Liver (tissue), 9 donors: ENCODE measurements around the gene RFC4. TPM values are rescaled to one million over a fixed set of nuclear protein-coding genes. Genes with fewer than 3 reads are reported as not detected.

Source experiments
- DNase-seq: peaks from one replicate; pipeline ENCODE4 v3.0.0-alpha.2; 2017; ENCODE audit warnings: low spot score
- H3K27ac ChIP-seq, 2 donors: one replicate each; pipeline ENCODE4 v1.7.0; 2013; ENCODE audit warnings: inconsistent platforms in 2 of 2, low read length in 2 of 2, control low read depth in 1 of 2, low read depth in 1 of 2, mild to moderate bottlenecking in 1 of 2
- H3K27me3 ChIP-seq, 4 donors: one replicate each; pipeline versions ENCODE4 v1.6.1 to v1.7.0; 2013; ENCODE audit warnings: low read length in 3 of 4, inconsistent platforms in 1 of 4, mild to moderate bottlenecking in 1 of 4, moderate library complexity in 1 of 4; ENCODE audit not compliant: control insufficient read depth in 4 of 4, insufficient read depth in 4 of 4
- H3K36me3 ChIP-seq, 4 donors: one replicate each; pipeline versions ENCODE4 v1.6.1 to v1.7.0; 2013; ENCODE audit warnings: low read length in 3 of 4, mild to moderate bottlenecking in 3 of 4, low read depth in 1 of 4, moderate library complexity in 1 of 4; ENCODE audit not compliant: control insufficient read depth in 4 of 4, insufficient read depth in 3 of 4
- H3K4me1 ChIP-seq, 4 donors: one replicate each; pipeline versions ENCODE4 v1.6.1 to v1.7.0; 2013; ENCODE audit warnings: low read length in 3 of 4, mild to moderate bottlenecking in 3 of 4, moderate library complexity in 1 of 4; ENCODE audit not compliant: control insufficient read depth in 4 of 4, insufficient read depth in 4 of 4
- H3K4me3 ChIP-seq, 3 donors: one replicate each; pipeline versions ENCODE4 v1.6.1 to v1.7.0; 2013; ENCODE audit warnings: low read length in 3 of 3, control low read depth in 1 of 3, low read depth in 1 of 3, mild to moderate bottlenecking in 1 of 3
- H3K9ac ChIP-seq, 2 donors: one replicate each; pipeline ENCODE4 v1.7.0; 2013; ENCODE audit warnings: low read length in 2 of 2, mild to moderate bottlenecking in 2 of 2, moderate library complexity in 2 of 2, control low read depth in 1 of 2, low read depth in 1 of 2
- H3K9me3 ChIP-seq, 4 donors: one replicate each; pipeline versions ENCODE4 v1.6.1 to v1.7.0; 2013; ENCODE audit warnings: low read length in 3 of 4; ENCODE audit not compliant: control insufficient read depth in 4 of 4
- ATF3 ChIP-seq: IDR thresholded peaks from 2 replicates; pipeline ENCODE4 v1.6.1; 2016; ENCODE audit warnings: antibody characterized with exemption
- CTCF ChIP-seq: fragments of 150-350 bp; IDR thresholded peaks from 2 replicates; pipeline ENCODE4 v1.5.1; 2017; ENCODE audit warnings: improper control_type of control experiment, low read depth, low read length; ENCODE audit not compliant: missing input control
- EGR1 ChIP-seq, 2 donors: IDR thresholded peaks; 2 replicates each; pipeline ENCODE4 v1.6.1; 2016 to 2018; ENCODE audit warnings: antibody characterized with exemption in 2 of 2, low read depth in 2 of 2
- FOXA1 ChIP-seq: IDR thresholded peaks from 2 replicates; pipeline ENCODE4 v1.6.1; 2016; ENCODE audit warnings: antibody characterized with exemption
- FOXA2 ChIP-seq: IDR thresholded peaks from 2 replicates; pipeline ENCODE4 v1.6.1; 2016; ENCODE audit warnings: antibody characterized with exemption
- HNF4A ChIP-seq, 2 donors: conservative IDR thresholded peaks; 2 replicates each; pipeline ENCODE4 v1.6.1; 2016; ENCODE audit warnings: antibody characterized with exemption in 2 of 2, mild to moderate bottlenecking in 2 of 2
- JUND ChIP-seq, 2 donors: IDR thresholded peaks; 2 replicates each; pipeline ENCODE4 v1.6.1; 2016; ENCODE audit warnings: antibody characterized with exemption in 2 of 2
- MAX ChIP-seq: IDR thresholded peaks from 2 replicates; pipeline ENCODE4 v1.6.1; 2016; ENCODE audit warnings: antibody characterized with exemption
- NR2F2 ChIP-seq: IDR thresholded peaks from 2 replicates; pipeline ENCODE4 v1.6.1; 2016; ENCODE audit warnings: antibody characterized with exemption
- RAD21 ChIP-seq, 2 donors: IDR thresholded peaks; 2 replicates each; pipeline ENCODE4 v1.6.1; 2016; ENCODE audit warnings: antibody characterized with exemption in 2 of 2, mild to moderate bottlenecking in 2 of 2
- REST ChIP-seq: IDR thresholded peaks from 2 replicates; pipeline ENCODE4 v1.6.1; 2016; ENCODE audit warnings: antibody characterized with exemption, mild to moderate bottlenecking
- RXRA ChIP-seq, 2 donors: IDR thresholded peaks; 2 replicates each; pipeline ENCODE4 v1.6.1; 2017 to 2018; ENCODE audit warnings: antibody characterized with exemption in 2 of 2, mild to moderate bottlenecking in 1 of 2
- SP1 ChIP-seq: IDR thresholded peaks from 2 replicates; pipeline ENCODE4 v1.6.1; 2018; ENCODE audit warnings: antibody characterized with exemption, mild to moderate bottlenecking
- TAF1 ChIP-seq: conservative IDR thresholded peaks from 2 replicates; pipeline ENCODE4 v1.6.1; 2016; ENCODE audit warnings: antibody characterized with exemption, mild to moderate bottlenecking
- YY1 ChIP-seq: IDR thresholded peaks from 2 replicates; pipeline ENCODE4 v1.6.1; 2016; ENCODE audit warnings: antibody characterized with exemption, mild to moderate bottlenecking
- ZBTB33 ChIP-seq: IDR thresholded peaks from 2 replicates; pipeline ENCODE4 v1.6.1; 2016; ENCODE audit warnings: antibody characterized with exemption
- WGBS: extraction: QIAGEN DNeasy Blood & Tissue Kit; methylation state at CpG from one replicate; pipeline ENCODE4 v1.1.7; 2013; 5-methylcytosine and 5-hydroxymethylcytosine counted together
- polyA plus RNA-seq, 2 donors: library from polyadenylated mRNA; stranded (reverse) in 1 of 2; unstranded in 1 of 2; fragments of 200-250 nt in 1 of 2; fragments of >200 nt in 1 of 2; fragmentation: Nextera tagmentation in 1 of 2; extraction: Ambion mirVana in 1 of 2; gene quantifications; one replicate each; pipeline versions ENCODE4 v1.2.1 to v1.2.3, GENCODE V29; 2013 to 2015
- total RNA-seq, 2 donors: library from RNA; depleted of rRNA; stranded (reverse); fragments of >200 nt; gene quantifications; one replicate each; pipeline ENCODE4 v1.2.3, GENCODE V29; 2014
- donor health status: healthy.
- donor health status: healthy.
- donor health status: healthy.
- donor health status: healthy.
- donor health status: healthy.

RFC4 gene
- total and polyA plus RNA-seq, 4 donors: 4.6 to 27.3 (median 6.3) TPM

GRCh38 chr3:186800285-186800684 is 6.0 kb downstream of the RFC4 start:
- H3K9ac ChIP-seq: no peak overlapping the region
- DNase-seq: no peak
- 76% methylated on average over 1 of the region's 1 CpG for WGBS
- peaks cover 0 to 5% (median 3%) of the 10 kb centered on the region in 4 donors for H3K36me3 ChIP-seq
- H3K9me3 ChIP-seq: no peaks in the 10 kb centered on the region
- peaks cover under 1 to 6% (median 2%) of the 10 kb centered on the region in 4 donors for H3K4me1 ChIP-seq
- no peak overlapping the region for H3K27ac ChIP-seq
- TF ChIP-seq EGR1 (IDR thresholded peaks at IDR 0.05; ENCODE audit: low read depth in 2 of 2): no peak
- no peak for TF ChIP-seq ATF3
- TF ChIP-seq RXRA (IDR thresholded peaks at IDR 0.05): no peak
- TF ChIP-seq JUND (IDR thresholded peaks at IDR 0.05): no peak
- no peak for TF ChIP-seq HNF4A (conservative IDR thresholded peaks at IDR 0.05)
- no peak for TF ChIP-seq CTCF
- TF ChIP-seq YY1: no peak
- no peak for TF ChIP-seq SP1
- no peak for TF ChIP-seq ZBTB33
- TF ChIP-seq FOXA2: no peak
- H3K27me3 ChIP-seq: no peaks in the 10 kb centered on the region
- H3K4me3 ChIP-seq: no peak overlapping the region

GRCh38 chr3:186798239-186798874 is 7.9 kb downstream of the RFC4 start:
- 87% methylated on average over 3 of the region's 3 CpGs for WGBS
- Histone ChIP-seq H3K9ac (no peak overlapping the region), H3K27ac (no peak overlapping the region), H3K36me3 (peaks cover 0 to 5% (median 4%) of the 10 kb centered on the region in 4 donors), H3K4me3 (no peak overlapping the region), H3K27me3 (no peaks in the 10 kb centered on the region), H3K9me3 (no peaks in the 10 kb centered on the region), H3K4me1 (no peaks in the 10 kb centered on the region)
- no peak for DNase-seq
- no peak for TF ChIP-seq RAD21 (IDR thresholded peaks at IDR 0.05)
- TF ChIP-seq HNF4A (conservative IDR thresholded peaks at IDR 0.05): no peak
- TF ChIP-seq RXRA (IDR thresholded peaks at IDR 0.05): no peak
- TF ChIP-seq FOXA2: no peak
- no peak for TF ChIP-seq NR2F2
- TF ChIP-seq FOXA1: no peak
- TF ChIP-seq ZBTB33: no peak
- TF ChIP-seq JUND (IDR thresholded peaks at IDR 0.05): no peak
- no peak for TF ChIP-seq YY1
- TF ChIP-seq REST: no peak
- no peak for TF ChIP-seq MAX
- no peak for TF ChIP-seq TAF1
- TF ChIP-seq SP1: no peak
- no peak for TF ChIP-seq CTCF
